Right lobe of liver (tissue), 6 donors: Measurements from ENCODE around the gene EMILIN2. TPM values are rescaled to one million over a fixed set of nuclear protein-coding genes. Genes with fewer than 3 reads are reported as not detected.

Experiments used
- ATAC-seq, 4 donors: fragments of 200-7000 bp; cut with Tn5 transposase; one replicate each; pipeline ENCODE4 v1.9.1; 2020; ENCODE audit warnings: mild to moderate bottlenecking in 4 of 4, moderate library complexity in 4 of 4
- DNase-seq, 3 donors: peaks; one replicate each; pipeline ENCODE4 v3.0.0-alpha.2; 2020
- H3K27ac ChIP-seq, 3 donors: fragments of 200-600 bp; one replicate each; pipeline ENCODE4 v1.8.0; 2022
- H3K27me3 ChIP-seq, 2 donors: fragments of 200-600 bp; one replicate each; pipeline ENCODE4 v1.8.0; 2022
- H3K36me3 ChIP-seq, 4 donors: fragments of 200-600 bp; sonication (generic) in 1 of 4; one replicate each; pipeline versions ENCODE4 v1.5.1 to v1.8.0; 2017 to 2022; ENCODE audit warnings: control low read depth in 1 of 4
- H3K4me1 ChIP-seq, 4 donors: fragments of 200-600 bp; sonication (generic) in 1 of 4; one replicate each; pipeline versions ENCODE4 v1.5.1 to v1.8.0; 2017 to 2022; ENCODE audit warnings: control low read depth in 1 of 4
- H3K4me3 ChIP-seq, 3 donors: fragments of 200-600 bp; one replicate each; pipeline ENCODE4 v1.8.0; 2022
- H3K9me3 ChIP-seq, 4 donors: fragments of 200-600 bp; sonication (generic) in 1 of 4; one replicate each; pipeline versions ENCODE4 v1.5.1 to v1.8.0; 2017 to 2022; ENCODE audit warnings: control low read depth in 1 of 4
- POLR2A ChIP-seq: fragments of 450-650 bp; IDR thresholded peaks from one replicate; pipeline ENCODE4 v1.6.1; 2017; ENCODE audit warnings: antibody characterized with exemption, mild to moderate bottlenecking
- WGBS: methylation state at CpG from one replicate; pipeline ENCODE4 v1.1.6; 2018; ENCODE audit warnings: low coverage, low lambda C conversion rate; ENCODE audit not compliant: insufficient coverage; ENCODE audit errors: missing lambda C conversion rate; 5-methylcytosine and 5-hydroxymethylcytosine counted together
- intact Hi-C, 2 donors: fragments of 100-400 bp; cut with DNase I; formaldehyde crosslinking; loops; one replicate each; pipeline versions ENCODE4 v1.11.2 to v1.14.1; 2022
- total RNA-seq, 6 experiments: library from RNA; depleted of rRNA in 2 of 6; stranded (reverse); fragments of >200 nt in 2 of 6; fragmentation: NEBNext Ultra II Directional in 3 of 6; extraction: Animal tissue kit (Norgen Biotek cat#: 25700) in 3 of 6; gene quantifications; one replicate each; pipeline versions ENCODE4 v1.1.0 to v1.2.4, GENCODE V29; 2016 to 2023
- TF ChIP-seq, protein P1 (sequence below), 4 donors: fragments of 200-600 bp in 3 of 4; fragments of 450-650 bp in 1 of 4; IDR thresholded peaks; one replicate each; pipeline versions ENCODE4 v1.5.1 to v1.8.0; 2016 to 2022; ENCODE audit warnings: antibody characterized with exemption in 4 of 4, mild to moderate bottlenecking in 2 of 4
- donor health status: DM: no; HTN: yes; CAD: no.
- donor health status: DM: no; HTN: no; CAD: no.
- donor health status: DM: no; HTN: no; CAD: no.
- donor health status: DM: no; HTN: yes; CAD: no.
- donor health status: DM: no; HTN: yes; CAD: no.

The EMILIN2 gene
- total RNA-seq, 6 experiments from 2014 or later: 0.99 to 4.4 (median 2.3) TPM

DNA sequence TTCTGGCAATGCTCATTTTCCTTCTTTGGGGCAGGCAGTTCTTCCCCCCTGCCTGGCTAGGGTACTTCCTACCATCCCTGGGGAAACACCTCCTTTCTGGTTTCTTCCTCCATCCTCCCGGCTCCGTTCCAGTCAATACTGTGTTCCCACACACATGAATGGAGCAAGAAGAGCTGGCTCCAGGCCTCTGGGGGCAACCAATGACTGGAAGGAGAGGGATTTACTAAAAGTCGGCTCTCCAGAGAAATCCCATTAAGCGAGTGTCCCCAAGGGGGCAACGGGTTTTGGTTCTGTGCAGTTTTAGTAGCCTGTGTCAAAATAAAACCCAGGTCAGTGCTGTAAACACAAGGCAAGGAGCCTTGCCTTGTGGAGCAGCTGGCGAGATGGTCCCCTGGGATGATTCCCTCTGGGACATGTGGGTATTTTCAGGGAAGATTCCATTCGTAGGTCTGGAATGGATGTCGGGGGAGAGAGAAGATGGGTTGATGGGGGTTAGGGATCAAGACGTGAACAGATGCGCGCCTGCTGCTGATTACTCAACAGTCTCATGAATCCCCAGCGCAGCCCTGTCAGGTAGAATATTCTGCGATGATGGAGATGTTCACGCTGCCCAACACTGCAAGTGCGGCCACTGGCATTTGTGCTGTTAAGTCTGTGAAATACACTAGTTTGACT lies 32.0 kb downstream of the EMILIN2 start:
- no peak overlapping the region for H3K27ac ChIP-seq
- no peaks in the 10 kb centered on the region for H3K27me3 ChIP-seq
- intact Hi-C loops: no loop called here
- H3K4me3 ChIP-seq: no peak overlapping the region
- no peak for TF ChIP-seq POLR2A
- TF ChIP-seq, protein P1, sequence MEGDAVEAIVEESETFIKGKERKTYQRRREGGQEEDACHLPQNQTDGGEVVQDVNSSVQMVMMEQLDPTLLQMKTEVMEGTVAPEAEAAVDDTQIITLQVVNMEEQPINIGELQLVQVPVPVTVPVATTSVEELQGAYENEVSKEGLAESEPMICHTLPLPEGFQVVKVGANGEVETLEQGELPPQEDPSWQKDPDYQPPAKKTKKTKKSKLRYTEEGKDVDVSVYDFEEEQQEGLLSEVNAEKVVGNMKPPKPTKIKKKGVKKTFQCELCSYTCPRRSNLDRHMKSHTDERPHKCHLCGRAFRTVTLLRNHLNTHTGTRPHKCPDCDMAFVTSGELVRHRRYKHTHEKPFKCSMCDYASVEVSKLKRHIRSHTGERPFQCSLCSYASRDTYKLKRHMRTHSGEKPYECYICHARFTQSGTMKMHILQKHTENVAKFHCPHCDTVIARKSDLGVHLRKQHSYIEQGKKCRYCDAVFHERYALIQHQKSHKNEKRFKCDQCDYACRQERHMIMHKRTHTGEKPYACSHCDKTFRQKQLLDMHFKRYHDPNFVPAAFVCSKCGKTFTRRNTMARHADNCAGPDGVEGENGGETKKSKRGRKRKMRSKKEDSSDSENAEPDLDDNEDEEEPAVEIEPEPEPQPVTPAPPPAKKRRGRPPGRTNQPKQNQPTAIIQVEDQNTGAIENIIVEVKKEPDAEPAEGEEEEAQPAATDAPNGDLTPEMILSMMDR (IDR thresholded peaks at IDR 0.05): no peak
- ATAC-seq (no peak), DNase-seq (no peak)
- no peaks in the 10 kb centered on the region for H3K4me1 ChIP-seq
- no peaks in the 10 kb centered on the region for H3K36me3 ChIP-seq
- H3K9me3 ChIP-seq: no peaks in the 10 kb centered on the region
- 72% methylated on average over 11 of the region's 15 CpGs for WGBS

DNA sequence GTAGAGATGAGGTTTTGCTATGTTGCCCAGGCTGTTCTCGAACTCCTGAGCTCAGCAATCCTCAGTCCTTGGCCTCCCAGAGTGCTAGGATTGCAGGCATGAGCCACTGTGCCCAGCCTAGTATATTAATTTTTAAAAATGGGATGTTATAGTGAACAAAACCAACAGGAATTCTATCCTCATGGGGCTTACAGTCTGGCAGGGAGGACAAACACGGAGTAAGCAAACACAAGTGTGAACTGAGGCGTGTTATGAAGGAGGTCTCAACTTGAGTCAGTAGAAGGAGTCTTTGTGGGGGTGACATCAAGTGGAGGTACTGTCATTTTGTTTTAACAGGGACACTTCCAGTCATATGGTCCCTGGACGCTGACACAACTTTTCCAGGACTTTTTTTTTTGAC lies 33.1 kb downstream of the EMILIN2 start:
- DNase-seq (no peak), ATAC-seq (no peak)
- Histone ChIP-seq H3K9me3 (no peaks in the 10 kb centered on the region), H3K4me3 (no peak overlapping the region), H3K4me1 (no peaks in the 10 kb centered on the region), H3K36me3 (no peaks in the 10 kb centered on the region), H3K27me3 (no peaks in the 10 kb centered on the region), H3K27ac (no peak overlapping the region)
- 69% methylated on average over 4 of the region's 4 CpGs for WGBS
- intact Hi-C loops: no loop called here
- no peak for TF ChIP-seq POLR2A
- TF ChIP-seq, protein P1 (IDR thresholded peaks at IDR 0.05): no peak

DNA sequence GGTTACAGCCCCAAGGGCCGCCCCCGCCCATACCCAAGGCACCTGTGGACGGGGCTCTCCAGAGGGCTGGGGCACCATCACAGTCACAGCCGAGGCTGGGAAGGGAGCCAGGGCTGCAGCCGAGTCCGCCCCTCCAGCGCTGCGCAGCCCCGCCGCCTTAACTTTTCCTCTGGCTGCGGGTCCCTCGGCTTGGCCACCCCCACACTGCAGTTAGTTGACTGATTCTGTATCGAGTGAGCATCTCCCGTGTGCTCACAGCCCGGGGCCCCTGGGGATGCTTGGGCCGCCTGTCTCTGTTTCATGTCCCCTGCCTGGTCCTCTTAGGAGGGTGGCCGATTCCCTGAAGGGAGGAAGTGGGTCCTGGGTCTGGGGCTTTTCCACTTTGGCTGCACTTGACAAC lies 33.7 kb downstream of the EMILIN2 start:
- TF ChIP-seq, protein P1 (IDR thresholded peaks at IDR 0.05): no peak
- no peak for TF ChIP-seq POLR2A
- 20% methylated on average over 1 of the region's 17 CpGs for WGBS
- Histone ChIP-seq H3K27ac (no peak overlapping the region), H3K4me3 (no peak overlapping the region), H3K4me1 (no peaks in the 10 kb centered on the region), H3K36me3 (no peaks in the 10 kb centered on the region), H3K27me3 (no peaks in the 10 kb centered on the region), H3K9me3 (no peaks in the 10 kb centered on the region)
- intact Hi-C loops: no loop called here
- DNase-seq: no peak
- no peak for ATAC-seq

DNA sequence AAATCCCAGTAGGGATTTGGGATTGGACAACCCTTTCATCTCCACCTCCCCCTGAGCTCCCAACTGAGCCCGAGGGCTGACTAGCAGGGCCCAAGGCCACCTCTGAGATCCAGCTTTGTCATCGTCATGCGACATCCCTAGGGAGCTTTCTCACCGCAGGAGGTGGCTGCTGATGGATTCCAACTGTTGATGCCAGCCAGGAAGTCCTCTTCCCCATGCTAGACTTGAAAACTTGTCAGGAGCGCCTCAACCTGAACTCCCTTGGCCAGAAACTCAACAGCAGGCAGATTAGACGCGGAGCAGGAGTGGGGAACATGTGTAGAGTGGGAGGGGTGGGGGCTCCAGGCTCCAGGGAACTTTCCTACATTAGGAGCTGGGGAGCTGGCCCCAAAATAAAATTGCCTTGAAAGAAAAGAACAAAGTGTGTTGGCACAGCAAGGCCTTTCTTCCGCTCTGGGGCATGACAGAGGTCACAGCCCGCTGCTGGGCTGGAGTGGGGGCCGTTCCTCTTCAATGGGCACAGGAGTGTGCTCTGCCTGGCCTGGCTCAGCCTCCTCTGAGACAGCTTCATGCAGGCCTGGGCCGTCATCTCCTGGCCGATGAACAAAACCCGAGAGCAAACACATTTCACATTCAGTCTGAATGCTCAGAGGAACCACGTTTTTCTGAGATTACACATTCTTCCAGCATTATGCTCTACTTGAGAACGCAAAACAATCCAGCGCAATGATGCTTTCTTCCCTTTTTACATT lies 34.5 kb downstream of the EMILIN2 start:
- H3K27ac ChIP-seq: no peak overlapping the region
- no peaks in the 10 kb centered on the region for H3K9me3 ChIP-seq
- H3K4me3 ChIP-seq: no peak overlapping the region
- TF ChIP-seq, protein P1 (IDR thresholded peaks at IDR 0.05): no peak
- TF ChIP-seq POLR2A: no peak
- 72% methylated on average over 7 of the region's 16 CpGs for WGBS
- H3K27me3 ChIP-seq: no peaks in the 10 kb centered on the region
- intact Hi-C loops: no loop called here
- H3K36me3 ChIP-seq: no peaks in the 10 kb centered on the region
- no peaks in the 10 kb centered on the region for H3K4me1 ChIP-seq
- ATAC-seq (peak in 1 of 4 donors; percentile 24), DNase-seq (no peak)
